GM12874 (cell line): ENCODE measurements around the gene ZFP62.

Source experiments
- CTCF ChIP-seq: IDR thresholded peaks from 2 replicates; pipeline ENCODE4 v1.5.1; 2011; ENCODE audit warnings: low read depth, mild to moderate bottlenecking, control low read depth, low read length, moderate library complexity; ENCODE audit not compliant: insufficient read depth

Gene ZFP62

GRCh38 chr5:180848878-180849277, 12.2 kb downstream of the ZFP62 start:
- no peak for TF ChIP-seq CTCF

- TF ChIP-seq CTCF = no peak
Measured at GRCh38 chr5:180848265-180848664, 12.8 kb downstream of the ZFP62 start.

GRCh38 chr5:180847026-180847425, 14.1 kb downstream of the ZFP62 start:
- TF ChIP-seq CTCF = no peak

- no peak for TF ChIP-seq CTCF
Measured at GRCh38 chr5:180844858-180845257, 16.2 kb downstream of the ZFP62 start.

DNA sequence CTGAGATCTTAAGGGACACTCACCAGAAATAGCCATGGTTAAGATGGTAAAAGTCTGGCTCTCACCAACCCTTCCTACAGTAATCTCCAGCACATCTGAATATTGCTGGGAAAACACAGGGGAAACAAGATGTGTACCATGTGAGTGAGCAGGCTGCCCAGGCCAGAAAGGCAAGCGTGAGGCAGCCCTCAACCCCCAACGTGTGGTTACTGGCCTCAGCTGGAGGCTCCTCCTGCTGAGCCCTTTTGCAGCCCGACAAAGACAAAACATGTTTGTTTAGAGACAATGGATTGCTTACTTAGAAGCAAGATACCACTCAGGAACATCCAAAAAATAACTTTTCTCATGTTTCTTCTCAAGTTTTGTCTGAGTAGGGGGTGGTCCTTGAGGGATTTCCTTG, 16.6 kb downstream of the ZFP62 start:
- TF ChIP-seq CTCF = no peak

DNA sequence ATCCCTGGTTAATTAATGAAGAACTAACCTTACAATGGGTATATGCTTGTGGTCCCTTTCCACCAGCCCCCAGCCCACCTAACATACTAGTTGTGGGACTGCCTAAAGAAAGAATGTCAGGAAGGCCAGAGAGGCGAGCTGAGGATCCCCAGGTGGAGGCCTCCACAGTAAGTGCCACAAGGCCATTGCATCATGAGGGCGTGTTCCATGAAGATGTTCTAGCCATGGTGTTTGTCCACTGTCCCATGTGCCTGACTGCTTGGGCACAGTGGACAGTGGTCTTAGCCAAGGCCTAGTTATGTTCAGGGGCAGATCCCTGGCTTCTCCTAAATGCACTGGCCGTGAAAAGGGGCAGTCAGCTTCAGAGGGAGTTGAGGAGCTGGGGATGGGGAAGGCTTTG, 21.1 kb downstream of the ZFP62 start:
- TF ChIP-seq CTCF = no peak

- no peak for TF ChIP-seq CTCF
Measured at GRCh38 chr5:180839227-180839626, 21.8 kb downstream of the ZFP62 start.

- no peak for TF ChIP-seq CTCF
Measured at GRCh38 chr5:180837478-180837877, 23.6 kb downstream of the ZFP62 start.
